HG03354 (cell line): ENCODE results near the gene ATP5F1D.

Experiments
- ATAC-seq: cut with Tn5 transposase; IDR thresholded peaks from one replicate; pipeline ENCODE4 v1.9.1; 2021; ENCODE audit warnings: mild to moderate bottlenecking; ENCODE audit not compliant: unreplicated experiment, poor library complexity, severe bottlenecking

Gene ATP5F1D

GRCh38 chr19:1278074-1278473, 36.5 kb downstream of the ATP5F1D start:
- ATAC-seq: no peak

GRCh38 chr19:1278713-1279660, 37.4 kb downstream of the ATP5F1D start:
- no peak for ATAC-seq

- no peak for ATAC-seq
Measured at GRCh38 chr19:1279782-1280341, 38.3 kb downstream of the ATP5F1D start.

GRCh38 chr19:1280636-1281568, 39.4 kb downstream of the ATP5F1D start:
- no peak for ATAC-seq

- ATAC-seq: no peak
Measured at GRCh38 chr19:1281569-1282287, 40.2 kb downstream of the ATP5F1D start.

- no peak for ATAC-seq
Measured at GRCh38 chr19:1282588-1283206, 41.1 kb downstream of the ATP5F1D start.

- no peak for ATAC-seq
Measured at GRCh38 chr19:1283207-1283916, 41.8 kb downstream of the ATP5F1D start.

GRCh38 chr19:1283917-1284292, 42.4 kb downstream of the ATP5F1D start:
- ATAC-seq: no peak

GRCh38 chr19:1284293-1284978, 42.9 kb downstream of the ATP5F1D start:
- ATAC-seq: no peak

- no peak for ATAC-seq
Measured at GRCh38 chr19:1284979-1285736, 43.6 kb downstream of the ATP5F1D start.

- ATAC-seq: no peak
Measured at GRCh38 chr19:1285737-1286360, 44.3 kb downstream of the ATP5F1D start, which contains the start of gene EFNA2. EFNA2 (plus strand) TSS chr19:1285873; CDS start chr19:1286169, 296 bp downstream.

- no peak for ATAC-seq
Measured at GRCh38 chr19:1286487-1287353, 45.2 kb downstream of the ATP5F1D start.

GRCh38 chr19:1287354-1288225, 46.0 kb downstream of the ATP5F1D start:
- no peak for ATAC-seq

GRCh38 chr19:1288226-1288612, 46.7 kb downstream of the ATP5F1D start:
- ATAC-seq: no peak
